Neural cell (in vitro differentiated cells): Measurements from ENCODE around the gene ARHGAP25.

Experiments
- CTCF ChIP-seq: fragments of 450-650 bp; IDR thresholded peaks from 2 replicates; pipeline ENCODE4 v1.5.1; 2014; ENCODE audit warnings: antibody characterized with exemption, mild to moderate bottlenecking, moderate library complexity; ENCODE audit not compliant: poor library complexity, severe bottlenecking
- MXI1 ChIP-seq: fragments of 450-650 bp; conservative IDR thresholded peaks from 2 replicates; pipeline ENCODE4 v1.6.1; 2014; ENCODE audit warnings: antibody characterized with exemption, mild to moderate bottlenecking; ENCODE audit not compliant: poor library complexity, severe bottlenecking
- POLR2AphosphoS5 ChIP-seq: IDR thresholded peaks from 2 replicates; pipeline ENCODE4 v1.6.1; 2012
- RAD21 ChIP-seq: fragments of 450-650 bp; conservative IDR thresholded peaks from 2 replicates; pipeline ENCODE4 v1.6.1; 2014; ENCODE audit warnings: antibody characterized with exemption, mild to moderate bottlenecking, moderate library complexity
- REST ChIP-seq: IDR thresholded peaks from 2 replicates; pipeline ENCODE4 v1.6.1; 2012; ENCODE audit warnings: borderline replicate concordance

- TF ChIP-seq CTCF (no peak), RAD21 (no peak), POLR2AphosphoS5 (no peak), REST (no peak), MXI1 (no peak)
Observed at GRCh38 chr2:68740400-68740914, 5.8 kb downstream of the ARHGAP25 start.
